GM18858 (cell line): Measurements from ENCODE around the gene NPC2.

Experiments used
- ATAC-seq: cut with Tn5 transposase; IDR thresholded peaks from one replicate; pipeline ENCODE4 v1.9.1; 2021; ENCODE audit not compliant: unreplicated experiment

The NPC2 gene

GRCh38 chr14:74503291-74503937 lies 10.3 kb upstream of the NPC2 start:
- ATAC-seq, result no peak

GRCh38 chr14:74502236-74503019 lies 9.3 kb upstream of the NPC2 start:
- ATAC-seq, result no peak

GRCh38 chr14:74501691-74502090 lies 8.6 kb upstream of the NPC2 start:
- no peak for ATAC-seq

GRCh38 chr14:74501135-74501614 lies 8.1 kb upstream of the NPC2 start:
- no peak for ATAC-seq

- ATAC-seq, result no peak
These were observed 7.5 kb upstream of the NPC2 start for GRCh38 chr14:74500417-74501134.

GRCh38 chr14:74495356-74495755 lies 2.3 kb upstream of the NPC2 start:
- no peak for ATAC-seq

- ATAC-seq, result peak; percentile 85
These were observed 497 bp upstream of the NPC2 start, which contains the start of gene ISCA2 for GRCh38 chr14:74493343-74494261. ISCA2 (plus strand) TSS chr14:74493765; CDS start chr14:74493775, 10 bp downstream.

GRCh38 chr14:74491956-74492775 lies 939 bp downstream of the NPC2 start:
- ATAC-seq, result no peak

- ATAC-seq, result no peak
These were observed 2.6 kb downstream of the NPC2 start for GRCh38 chr14:74490486-74490885.

- no peak for ATAC-seq
These were observed 4.2 kb downstream of the NPC2 start for GRCh38 chr14:74488786-74489397.

- no peak for ATAC-seq
These were observed 6.9 kb downstream of the NPC2 start for GRCh38 chr14:74486164-74486563.

- no peak for ATAC-seq
These were observed 9.8 kb downstream of the NPC2 start for GRCh38 chr14:74483321-74483720.

GRCh38 chr14:74482571-74482970 lies 10.5 kb downstream of the NPC2 start:
- no peak for ATAC-seq

- ATAC-seq, result no peak
These were observed 13.1 kb downstream of the NPC2 start for GRCh38 chr14:74480046-74480445.

- ATAC-seq, result no peak
These were observed 14.0 kb downstream of the NPC2 start for GRCh38 chr14:74478996-74479635.

- ATAC-seq, result no peak
These were observed 16.5 kb downstream of the NPC2 start for GRCh38 chr14:74476607-74477006.

GRCh38 chr14:74476107-74476506 lies 17.0 kb downstream of the NPC2 start:
- ATAC-seq, result no peak

- ATAC-seq, result no peak
These were observed 17.4 kb downstream of the NPC2 start for GRCh38 chr14:74475678-74476077.

GRCh38 chr14:74474376-74474775 lies 18.7 kb downstream of the NPC2 start:
- ATAC-seq, result no peak
